ENCODE measurements around the gene SDC4. TPM values are rescaled to one million over a fixed set of nuclear protein-coding genes. Genes with fewer than 3 reads are reported as not detected.

SDC4 gene, protein sequence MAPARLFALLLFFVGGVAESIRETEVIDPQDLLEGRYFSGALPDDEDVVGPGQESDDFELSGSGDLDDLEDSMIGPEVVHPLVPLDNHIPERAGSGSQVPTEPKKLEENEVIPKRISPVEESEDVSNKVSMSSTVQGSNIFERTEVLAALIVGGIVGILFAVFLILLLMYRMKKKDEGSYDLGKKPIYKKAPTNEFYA
- total RNA-seq (2014; rRNA removed; shearing (Covaris generic)), result 368 and 410 TPM in 2 replicates
- 454 and 461 TPM in 2 replicates for polyA plus RNA-seq (2016; fragmentation: Nextera tagmentation; extraction: Ambion mirVana)

DNA sequence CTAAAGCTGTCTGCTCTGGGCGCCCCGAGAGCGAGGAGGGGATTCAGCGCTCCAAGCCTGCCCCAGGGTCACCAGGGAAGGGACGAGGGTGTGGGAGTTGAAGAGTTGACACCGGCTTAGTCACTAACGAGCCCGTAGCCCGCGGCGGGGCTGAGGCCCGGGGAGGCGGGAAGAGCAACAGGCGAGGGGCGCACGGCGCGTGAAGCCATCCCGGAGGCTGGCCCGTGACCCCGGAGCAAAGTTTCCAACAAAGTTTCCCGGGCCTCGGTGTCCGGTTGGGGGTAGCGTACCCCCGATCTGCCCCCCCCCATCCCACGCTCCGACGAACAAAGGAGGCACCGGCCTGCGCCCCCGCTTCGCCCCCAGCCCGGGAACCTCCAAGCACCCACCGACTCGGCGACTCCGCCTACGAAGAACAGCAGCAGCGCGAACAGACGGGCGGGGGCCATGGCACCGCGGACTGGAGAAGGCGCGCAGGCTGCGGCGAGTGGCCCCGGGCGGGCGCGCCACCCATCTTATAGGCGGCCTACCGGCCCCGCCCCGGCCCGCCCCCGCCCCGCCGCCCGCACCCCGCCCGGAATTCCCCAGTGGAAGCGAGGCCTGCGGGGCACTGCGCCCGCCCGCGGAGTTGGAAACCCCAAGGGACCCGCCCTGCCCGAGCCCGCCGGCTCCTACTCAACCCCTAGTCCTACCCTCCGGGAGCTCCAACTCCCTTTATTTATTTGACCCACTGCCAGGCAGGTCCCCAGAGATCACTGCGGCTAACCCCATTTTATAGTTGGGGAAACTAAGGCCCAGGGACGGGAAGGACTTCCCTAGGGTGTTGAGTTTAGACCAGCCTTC is at the start of gene SDC4:
Gene SDC4 (minus strand): TSS at position 489 of the 843 bp plus-strand sequence. CDS start 40 bp downstream, at position 449.
- Histone ChIP-seq H3K4me3 (peak within 1 kb of the TSS; percentile 99), H3K9me2 (ENCODE audit: insufficient read depth) (no peaks in the 10 kb centered on the region), H3K9ac (peak within 1 kb of the TSS; percentile 100), H3F3A (ENCODE audit: insufficient read depth) (peaks cover 52% of the 10 kb centered on the region), H3K4me2 (ENCODE audit: unreplicated experiment) (peak within 1 kb of the TSS; percentile 98), H2AFZ (peak within 1 kb of the TSS; percentile 46), H4K20me1 (ENCODE audit: insufficient read depth) (no peaks in the 10 kb centered on the region), H3K4me1 (ENCODE audit: insufficient read depth) (peaks cover 28% of the 10 kb centered on the region), H3K27me3 (replicated peaks; ENCODE audit: insufficient read depth) (no peaks in the 10 kb centered on the region), H3K27ac (peak within 1 kb of the TSS; percentile 99), H3K36me3 (ENCODE audit: low read depth) (peaks cover 9% of the 10 kb centered on the region; the same call in 1 of the 2 replicates), H3K9me3 (ENCODE audit: low read depth) (no peaks in the 10 kb centered on the region), H3K79me2 (ENCODE audit: insufficient read depth) (peaks cover 50% of the 10 kb centered on the region)
- peak; percentile 88 for DNase-seq
- 1 to 2% methylated on average over 27 to 77 of the region's 77 CpGs for WGBS, 2 experiments (ENCODE audit: low coverage in 1 of 2, low lambda C conversion rate in 2 of 2, missing lambda C conversion rate in 2 of 2)
- TF ChIP-seq EZH2phosphoT487 (IDR thresholded peaks at IDR 0.05; ENCODE audit: insufficient read depth, low read depth), result no peak
- no peak for TF ChIP-seq EZH2 (IDR thresholded peaks at IDR 0.05; ENCODE audit: insufficient read depth, poor library complexity, severe bottlenecking)
- in situ Hi-C loops (cut with MboI), result no loop called here

GRCh38 chr20:45395114-45395415 is 46.8 kb upstream of the SDC4 start:
- Histone ChIP-seq H3K4me2 (ENCODE audit: unreplicated experiment) (no peak overlapping the region), H3K9ac (no peak overlapping the region), H3K79me2 (ENCODE audit: insufficient read depth) (no peaks in the 10 kb centered on the region), H3K4me3 (no peak overlapping the region), H2AFZ (no peak overlapping the region), H3K27ac (no peak overlapping the region), H3K4me1 (ENCODE audit: insufficient read depth) (no peaks in the 10 kb centered on the region), H4K20me1 (ENCODE audit: insufficient read depth) (no peaks in the 10 kb centered on the region), H3K9me2 (ENCODE audit: insufficient read depth) (no peaks in the 10 kb centered on the region), H3F3A (ENCODE audit: insufficient read depth) (no peaks in the 10 kb centered on the region), H3K36me3 (ENCODE audit: low read depth) (no peaks in the 10 kb centered on the region), H3K9me3 (ENCODE audit: low read depth) (no peaks in the 10 kb centered on the region), H3K27me3 (replicated peaks; ENCODE audit: insufficient read depth) (no peaks in the 10 kb centered on the region)
- TF ChIP-seq EZH2 (IDR thresholded peaks at IDR 0.05; ENCODE audit: insufficient read depth, poor library complexity, severe bottlenecking), result no peak
- no peak for TF ChIP-seq EZH2phosphoT487 (IDR thresholded peaks at IDR 0.05; ENCODE audit: insufficient read depth, low read depth)
- WGBS, 2 experiments (ENCODE audit: low coverage in 1 of 2, low lambda C conversion rate in 2 of 2, missing lambda C conversion rate in 2 of 2), result 83 to 84% methylated on average over 6 to 7 of the region's 7 CpGs
- DNase-seq, result no peak
- in situ Hi-C loops (cut with MboI), result no loop called here

- Histone ChIP-seq H2AFZ (no peak overlapping the region), H3K9me2 (ENCODE audit: insufficient read depth) (no peaks in the 10 kb centered on the region), H3F3A (ENCODE audit: insufficient read depth) (no peaks in the 10 kb centered on the region), H3K27ac (no peak overlapping the region), H3K4me3 (no peak overlapping the region), H4K20me1 (ENCODE audit: insufficient read depth) (no peaks in the 10 kb centered on the region), H3K4me1 (ENCODE audit: insufficient read depth) (no peaks in the 10 kb centered on the region), H3K79me2 (ENCODE audit: insufficient read depth) (no peaks in the 10 kb centered on the region), H3K36me3 (ENCODE audit: low read depth) (no peaks in the 10 kb centered on the region), H3K4me2 (ENCODE audit: unreplicated experiment) (no peak overlapping the region), H3K9ac (no peak overlapping the region), H3K27me3 (replicated peaks; ENCODE audit: insufficient read depth) (no peaks in the 10 kb centered on the region), H3K9me3 (ENCODE audit: low read depth) (no peaks in the 10 kb centered on the region)
- TF ChIP-seq EZH2phosphoT487 (IDR thresholded peaks at IDR 0.05; ENCODE audit: insufficient read depth, low read depth), result no peak
- no peak for TF ChIP-seq EZH2 (IDR thresholded peaks at IDR 0.05; ENCODE audit: insufficient read depth, poor library complexity, severe bottlenecking)
- DNase-seq, result no peak
- 75 to 81% methylated on average over 21 of the region's 21 CpGs for WGBS, 2 experiments (ENCODE audit: low coverage in 1 of 2, low lambda C conversion rate in 2 of 2, missing lambda C conversion rate in 2 of 2)
- in situ Hi-C loops (cut with MboI), result no loop called here
These were observed 46.2 kb upstream of the SDC4 start for GRCh38 chr20:45394221-45395113.

DNA sequence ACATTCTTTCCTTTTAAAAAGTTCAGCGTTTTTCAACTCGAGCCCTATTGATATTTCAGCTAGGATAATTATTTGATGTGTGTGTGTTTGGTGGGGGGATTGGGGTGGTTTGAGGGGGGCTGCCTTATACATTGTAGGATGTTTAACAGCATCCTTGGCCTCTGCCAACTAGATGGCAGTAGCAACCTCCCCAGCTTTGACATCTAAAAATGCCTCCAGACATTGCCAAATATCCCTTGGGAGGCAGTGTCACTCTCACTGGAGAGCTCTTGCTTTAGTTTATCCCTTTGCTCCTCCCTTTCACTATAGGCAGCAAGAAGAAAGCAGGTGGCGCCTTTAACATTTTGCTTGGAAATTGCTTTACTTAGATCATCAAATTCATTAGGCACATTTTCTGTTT is 44.5 kb upstream of the SDC4 start:
- Histone ChIP-seq H3K27ac (no peak overlapping the region), H3K9ac (no peak overlapping the region), H3K79me2 (ENCODE audit: insufficient read depth) (no peaks in the 10 kb centered on the region), H2AFZ (no peak overlapping the region), H3K9me2 (ENCODE audit: insufficient read depth) (no peaks in the 10 kb centered on the region), H3K27me3 (replicated peaks; ENCODE audit: insufficient read depth) (no peaks in the 10 kb centered on the region), H3K9me3 (ENCODE audit: low read depth) (no peaks in the 10 kb centered on the region), H3K4me2 (ENCODE audit: unreplicated experiment) (no peak overlapping the region), H3K4me1 (ENCODE audit: insufficient read depth) (no peaks in the 10 kb centered on the region), H3K36me3 (ENCODE audit: low read depth) (no peaks in the 10 kb centered on the region), H3F3A (ENCODE audit: insufficient read depth) (no peaks in the 10 kb centered on the region), H3K4me3 (no peak overlapping the region), H4K20me1 (ENCODE audit: insufficient read depth) (no peaks in the 10 kb centered on the region)
- TF ChIP-seq EZH2 (IDR thresholded peaks at IDR 0.05; ENCODE audit: insufficient read depth, poor library complexity, severe bottlenecking) (no peak), EZH2phosphoT487 (IDR thresholded peaks at IDR 0.05; ENCODE audit: insufficient read depth, low read depth) (no peak)
- in situ Hi-C loops (cut with MboI), result no loop called here
- DNase-seq, result no peak
- WGBS, 2 experiments (ENCODE audit: low coverage in 1 of 2, low lambda C conversion rate in 2 of 2, missing lambda C conversion rate in 2 of 2), result 93 to 98% methylated on average over 3 of the region's 3 CpGs
